Kidney epithelial cell (primary cell): Measurements from ENCODE around the gene C1QTNF7. TPM values are rescaled to one million over a fixed set of nuclear protein-coding genes. Genes with fewer than 3 reads are reported as not detected.
A peak's percentile ranks its signal among the peaks of the same experiment; 100 is the strongest.

Experiments
- DNase-seq: peaks from one replicate; pipeline ENCODE4 v3.0.0-alpha.2; 2010; ENCODE audit warnings: low read depth
- H3K27me3 ChIP-seq: 2 replicates; pipeline ENCODE4 v1.6.0; 2011; ENCODE audit warnings: low read length; ENCODE audit not compliant: control insufficient read depth, insufficient read depth
- H3K36me3 ChIP-seq: 2 replicates; pipeline ENCODE4 v1.5.1; 2011; ENCODE audit warnings: low read length; ENCODE audit not compliant: control insufficient read depth, insufficient read depth
- H3K4me3 ChIP-seq: 2 replicates; pipeline ENCODE4 v1.5.1; 2011; ENCODE audit warnings: low read depth, mild to moderate bottlenecking, control low read depth, low read length
- CTCF ChIP-seq: IDR thresholded peaks from 2 replicates; pipeline ENCODE4 v1.5.1; 2011; ENCODE audit warnings: mild to moderate bottlenecking, moderate library complexity, low read length, control low read depth, inconsistent platforms; ENCODE audit not compliant: insufficient read depth, poor library complexity, severe bottlenecking
- total RNA-seq: library from RNA; depleted of rRNA; stranded (reverse); fragments of >200 nt; gene quantifications from 2 replicates; pipeline ENCODE4 v1.2.3, GENCODE V29; 2015

C1QTNF7 gene
- total RNA-seq, 1 donor from 2014 or later = not detected

- H3K27me3 ChIP-seq = no peaks in the 10 kb centered on the region
- TF ChIP-seq CTCF = no peak
Observed at GRCh38 chr4:15459706-15460105, 31.9 kb downstream of the C1QTNF7 start.

GRCh38 chr4:15466596-15466995, 38.8 kb downstream of the C1QTNF7 start:
- no peaks in the 10 kb centered on the region for H3K36me3 ChIP-seq
- H3K27me3 ChIP-seq = no peaks in the 10 kb centered on the region
- no peak for DNase-seq
- H3K4me3 ChIP-seq = no peak overlapping the region
- TF ChIP-seq CTCF = no peak

More at GRCh38 chr4:15459706-15460105, 31.9 kb downstream of the C1QTNF7 start:
- Histone ChIP-seq H3K36me3 (no peaks in the 10 kb centered on the region), H3K4me3 (no peak overlapping the region)
- no peak for DNase-seq

- no peaks in the 10 kb centered on the region for H3K36me3 ChIP-seq
- H3K27me3 ChIP-seq = no peaks in the 10 kb centered on the region
- DNase-seq = peak; percentile 39
- no peak for TF ChIP-seq CTCF
- peak within 1 kb of the TSS; percentile 58 for H3K4me3 ChIP-seq
Observed at GRCh38 chr4:15469402-15470127, 41.7 kb downstream of the C1QTNF7 start, which contains the start of gene CC2D2A. TSS of gene CC2D2A (plus strand) at chr4:15469882. CDS start at chr4:15475933, 6,051 bp downstream.

- Histone ChIP-seq H3K4me3 (peak overlapping the region; percentile 58), H3K36me3 (no peaks in the 10 kb centered on the region), H3K27me3 (no peaks in the 10 kb centered on the region)
- no peak for TF ChIP-seq CTCF
- no peak for DNase-seq
Observed at GRCh38 chr4:15470128-15470475, 42.3 kb downstream of the C1QTNF7 start.

GRCh38 chr4:15476396-15476795, 48.6 kb downstream of the C1QTNF7 start:
- H3K36me3 ChIP-seq = no peaks in the 10 kb centered on the region
- TF ChIP-seq CTCF = no peak
- no peaks in the 10 kb centered on the region for H3K27me3 ChIP-seq
- DNase-seq = no peak
- no peak overlapping the region for H3K4me3 ChIP-seq

GRCh38 chr4:15478724-15479088, 50.9 kb downstream of the C1QTNF7 start:
- DNase-seq = no peak
- TF ChIP-seq CTCF = no peak
- H3K27me3 ChIP-seq = no peaks in the 10 kb centered on the region
- H3K4me3 ChIP-seq = no peak overlapping the region
- H3K36me3 ChIP-seq = peaks cover 1% of the 10 kb centered on the region
